GM18517 (cell line): ENCODE data around the gene EDN2.

Experiments used
- ATAC-seq: cut with Tn5 transposase; IDR thresholded peaks from one replicate; pipeline ENCODE4 v1.9.1; 2021; ENCODE audit warnings: mild to moderate bottlenecking, moderate library complexity; ENCODE audit not compliant: unreplicated experiment

The EDN2 gene

GRCh38 chr1:41484402-41485241, at the start of gene EDN2:
Gene EDN2, minus strand, starts transcription at chr1:41484683. Its CDS starts 82 bp downstream, at chr1:41484601.
- ATAC-seq = no peak

GRCh38 chr1:41533731-41534080, 49.2 kb upstream of the EDN2 start:
- no peak for ATAC-seq

GRCh38 chr1:41533016-41533730, 48.7 kb upstream of the EDN2 start:
- no peak for ATAC-seq

- ATAC-seq = no peak
Measured at GRCh38 chr1:41532206-41532975, 47.9 kb upstream of the EDN2 start.

- ATAC-seq = no peak
Measured at GRCh38 chr1:41530411-41530810, 45.9 kb upstream of the EDN2 start.

GRCh38 chr1:41529621-41530395, 45.3 kb upstream of the EDN2 start:
- no peak for ATAC-seq

GRCh38 chr1:41528726-41529605, 44.5 kb upstream of the EDN2 start:
- ATAC-seq = no peak

GRCh38 chr1:41528106-41528505, 43.6 kb upstream of the EDN2 start:
- no peak for ATAC-seq

GRCh38 chr1:41526956-41527561, 42.6 kb upstream of the EDN2 start:
- no peak for ATAC-seq

GRCh38 chr1:41525891-41526587, 41.6 kb upstream of the EDN2 start:
- no peak for ATAC-seq

GRCh38 chr1:41524676-41525675, 40.5 kb upstream of the EDN2 start:
- ATAC-seq = no peak

GRCh38 chr1:41523949-41524675, 39.6 kb upstream of the EDN2 start:
- no peak for ATAC-seq

GRCh38 chr1:41523071-41523470, 38.6 kb upstream of the EDN2 start:
- no peak for ATAC-seq

GRCh38 chr1:41521766-41522165, 37.3 kb upstream of the EDN2 start:
- ATAC-seq = no peak

GRCh38 chr1:41520951-41521752, 36.7 kb upstream of the EDN2 start:
- ATAC-seq = no peak

- ATAC-seq = no peak
Measured at GRCh38 chr1:41519667-41520066, 35.2 kb upstream of the EDN2 start.
